IPS DF 4.7 (cell line): Measurements from ENCODE around the gene CCDC107.

Experiments used
- DNase-seq: peaks from one replicate; pipeline ENCODE4 v3.0.0-alpha.2; 2013; ENCODE audit warnings: low spot score; ENCODE audit errors: extremely low read depth

The CCDC107 gene

GRCh38 chr9:35660966-35661415 lies 2.9 kb downstream of the CCDC107 start:
- DNase-seq = no peak

GRCh38 chr9:35661756-35662350 lies 3.8 kb downstream of the CCDC107 start:
- no peak for DNase-seq

- DNase-seq = no peak
Observed at GRCh38 chr9:35662437-35662836, 4.3 kb downstream of the CCDC107 start.

DNA sequence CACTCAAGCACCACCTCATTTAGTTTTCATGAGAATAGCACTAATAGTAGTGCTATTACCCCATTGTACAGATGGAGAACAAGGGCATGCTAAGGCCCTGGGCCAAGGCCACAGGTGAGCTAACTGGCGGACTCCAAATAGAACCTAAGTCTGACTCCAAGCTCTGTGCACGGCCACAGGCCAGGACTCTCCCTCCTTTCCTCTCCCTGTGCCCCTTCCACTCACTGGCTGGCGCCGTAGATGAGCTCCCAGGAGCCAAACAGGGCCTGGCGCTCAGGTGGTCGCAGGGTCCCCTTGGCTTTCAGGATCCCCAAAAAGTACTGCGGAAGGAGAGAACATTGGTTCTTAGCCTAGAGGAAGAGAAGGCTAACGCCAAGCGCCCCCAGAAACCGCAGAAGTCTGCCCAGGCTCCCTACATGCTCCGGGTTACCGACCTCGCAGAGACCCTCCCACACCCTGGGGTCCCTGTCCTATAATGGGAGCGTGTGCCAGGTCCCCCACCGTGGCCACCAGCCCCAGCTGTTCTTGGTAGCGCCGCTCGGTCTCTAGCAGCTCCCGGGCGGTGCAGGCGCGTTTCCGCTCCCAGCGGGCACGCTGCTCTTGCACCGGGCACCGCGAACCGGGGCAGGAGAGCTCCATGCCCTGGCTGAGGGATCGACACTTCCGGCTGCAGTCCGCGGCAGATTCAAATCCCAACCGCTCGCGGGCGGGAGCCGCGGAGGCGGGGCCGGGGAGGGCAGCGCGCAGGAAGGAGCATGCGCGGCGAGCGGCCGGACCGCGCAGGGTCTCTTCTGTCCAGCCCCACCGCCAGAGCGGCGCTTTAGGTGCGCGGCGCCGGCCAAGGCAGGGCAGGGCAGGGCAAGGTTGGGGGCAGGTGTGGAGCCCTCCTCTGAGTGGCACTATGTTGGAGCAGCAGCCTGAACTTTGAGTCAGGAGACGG lies 6.7 kb downstream of the CCDC107 start, which contains the start of gene ARHGEF39:
ARHGEF39 (minus strand) TSS at position 665 of the 940 bp plus-strand sequence; CDS start at position 639, 26 bp downstream.
- DNase-seq = no peak

GRCh38 chr9:35665471-35665818 lies 7.4 kb downstream of the CCDC107 start:
- no peak for DNase-seq

GRCh38 chr9:35666045-35666444 lies 8.0 kb downstream of the CCDC107 start:
- no peak for DNase-seq

- no peak for DNase-seq
Observed at GRCh38 chr9:35666549-35666948, 8.5 kb downstream of the CCDC107 start.

DNA sequence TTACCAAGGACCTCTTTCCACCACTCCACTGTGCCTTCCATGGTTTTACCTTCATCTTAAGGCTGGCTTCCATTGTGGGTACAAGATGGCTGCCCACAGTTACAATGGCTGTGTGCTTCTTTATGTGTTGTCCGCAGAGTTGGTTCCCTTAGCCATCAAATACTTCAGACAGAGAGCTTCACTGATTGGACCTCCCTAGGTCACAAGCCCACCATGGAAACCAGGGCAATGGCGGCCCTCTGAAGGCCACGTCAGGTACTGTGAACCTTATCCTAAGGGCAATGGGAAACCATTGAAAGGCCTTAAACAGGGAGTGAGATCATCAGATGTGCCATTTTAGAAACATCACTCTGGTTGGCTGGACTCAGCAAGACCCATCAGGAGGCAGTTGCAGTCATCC lies 9.8 kb downstream of the CCDC107 start:
- no peak for DNase-seq

DNA sequence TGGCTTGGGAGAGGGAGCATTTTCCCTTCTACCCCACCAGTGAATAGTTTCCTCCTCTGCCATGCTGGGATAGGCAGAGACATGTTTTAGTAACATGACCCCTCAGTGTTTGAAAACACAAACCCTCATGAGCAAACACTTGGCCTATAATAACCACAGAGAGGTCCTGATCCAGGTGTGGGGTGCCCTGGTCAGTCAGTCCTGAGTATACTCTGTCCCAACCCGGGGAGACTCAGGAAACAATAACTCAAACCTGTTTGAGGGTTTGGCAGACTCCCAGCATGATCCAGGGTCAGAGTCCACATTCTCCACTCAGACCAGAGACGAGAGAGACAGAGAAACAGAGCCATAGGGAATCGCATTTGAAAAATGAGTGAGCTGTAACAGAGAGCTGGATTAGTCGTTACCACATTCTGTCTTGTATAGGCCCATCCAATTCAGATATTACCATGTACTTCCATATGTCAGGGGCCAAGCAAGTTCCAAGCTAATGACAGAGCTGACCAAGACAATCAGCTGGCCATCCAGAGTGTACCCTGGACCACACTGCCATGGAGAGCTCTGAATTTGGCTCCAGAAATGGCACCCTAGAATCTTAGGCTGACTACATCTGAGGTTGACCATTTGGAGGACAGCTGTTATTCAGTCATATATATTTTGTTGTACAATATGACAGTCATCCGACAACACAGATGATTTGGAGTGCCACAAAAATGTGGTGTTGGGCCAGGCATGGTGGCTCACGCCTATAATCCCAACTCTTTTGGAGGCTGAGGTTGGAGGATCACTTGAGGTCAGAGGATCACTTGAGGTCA lies 11.4 kb downstream of the CCDC107 start:
- no peak for DNase-seq

- DNase-seq = no peak
Observed at GRCh38 chr9:35673132-35674024, 15.3 kb downstream of the CCDC107 start, which contains the start of gene CA9. CA9 (plus strand) TSS chr9:35673928; CDS start chr9:35673960, 32 bp downstream.

DNA sequence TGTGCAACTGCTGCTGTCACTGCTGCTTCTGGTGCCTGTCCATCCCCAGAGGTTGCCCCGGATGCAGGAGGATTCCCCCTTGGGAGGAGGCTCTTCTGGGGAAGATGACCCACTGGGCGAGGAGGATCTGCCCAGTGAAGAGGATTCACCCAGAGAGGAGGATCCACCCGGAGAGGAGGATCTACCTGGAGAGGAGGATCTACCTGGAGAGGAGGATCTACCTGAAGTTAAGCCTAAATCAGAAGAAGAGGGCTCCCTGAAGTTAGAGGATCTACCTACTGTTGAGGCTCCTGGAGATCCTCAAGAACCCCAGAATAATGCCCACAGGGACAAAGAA lies 15.9 kb downstream of the CCDC107 start:
- DNase-seq = no peak

DNA sequence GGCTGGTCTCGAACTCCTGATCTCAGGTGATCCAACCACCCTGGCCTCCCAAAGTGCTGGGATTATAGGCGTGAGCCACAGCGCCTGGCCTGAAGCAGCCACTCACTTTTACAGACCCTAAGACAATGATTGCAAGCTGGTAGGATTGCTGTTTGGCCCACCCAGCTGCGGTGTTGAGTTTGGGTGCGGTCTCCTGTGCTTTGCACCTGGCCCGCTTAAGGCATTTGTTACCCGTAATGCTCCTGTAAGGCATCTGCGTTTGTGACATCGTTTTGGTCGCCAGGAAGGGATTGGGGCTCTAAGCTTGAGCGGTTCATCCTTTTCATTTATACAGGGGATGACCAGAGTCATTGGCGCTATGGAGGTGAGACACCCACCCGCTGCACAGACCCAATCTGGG lies 17.1 kb downstream of the CCDC107 start:
- no peak for DNase-seq

DNA sequence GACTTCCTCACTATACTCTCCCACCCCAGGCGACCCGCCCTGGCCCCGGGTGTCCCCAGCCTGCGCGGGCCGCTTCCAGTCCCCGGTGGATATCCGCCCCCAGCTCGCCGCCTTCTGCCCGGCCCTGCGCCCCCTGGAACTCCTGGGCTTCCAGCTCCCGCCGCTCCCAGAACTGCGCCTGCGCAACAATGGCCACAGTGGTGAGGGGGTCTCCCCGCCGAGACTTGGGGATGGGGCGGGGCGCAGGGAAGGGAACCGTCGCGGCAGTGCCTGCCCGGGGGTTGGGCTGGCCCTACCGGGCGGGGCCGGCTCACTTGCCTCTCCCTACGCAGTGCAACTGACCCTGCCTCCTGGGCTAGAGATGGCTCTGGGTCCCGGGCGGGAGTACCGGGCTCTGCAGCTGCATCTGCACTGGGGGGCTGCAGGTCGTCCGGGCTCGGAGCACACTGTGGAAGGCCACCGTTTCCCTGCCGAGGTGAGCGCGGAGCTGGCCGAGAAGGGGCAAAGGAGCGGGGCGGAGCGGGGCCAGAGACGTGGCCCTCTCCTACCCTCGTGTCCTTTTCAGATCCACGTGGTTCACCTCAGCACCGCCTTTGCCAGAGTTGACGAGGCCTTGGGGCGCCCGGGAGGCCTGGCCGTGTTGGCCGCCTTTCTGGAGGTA lies 17.8 kb downstream of the CCDC107 start:
- DNase-seq = no peak

DNA sequence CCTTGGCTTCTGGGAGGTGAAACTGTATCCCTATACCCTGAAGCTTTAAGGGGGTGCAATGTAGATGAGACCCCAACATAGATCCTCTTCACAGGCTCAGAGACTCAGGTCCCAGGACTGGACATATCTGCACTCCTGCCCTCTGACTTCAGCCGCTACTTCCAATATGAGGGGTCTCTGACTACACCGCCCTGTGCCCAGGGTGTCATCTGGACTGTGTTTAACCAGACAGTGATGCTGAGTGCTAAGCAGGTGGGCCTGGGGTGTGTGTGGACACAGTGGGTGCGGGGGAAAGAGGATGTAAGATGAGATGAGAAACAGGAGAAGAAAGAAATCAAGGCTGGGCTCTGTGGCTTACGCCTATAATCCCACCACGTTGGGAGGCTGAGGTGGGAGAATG lies 21.0 kb downstream of the CCDC107 start:
- no peak for DNase-seq

DNA sequence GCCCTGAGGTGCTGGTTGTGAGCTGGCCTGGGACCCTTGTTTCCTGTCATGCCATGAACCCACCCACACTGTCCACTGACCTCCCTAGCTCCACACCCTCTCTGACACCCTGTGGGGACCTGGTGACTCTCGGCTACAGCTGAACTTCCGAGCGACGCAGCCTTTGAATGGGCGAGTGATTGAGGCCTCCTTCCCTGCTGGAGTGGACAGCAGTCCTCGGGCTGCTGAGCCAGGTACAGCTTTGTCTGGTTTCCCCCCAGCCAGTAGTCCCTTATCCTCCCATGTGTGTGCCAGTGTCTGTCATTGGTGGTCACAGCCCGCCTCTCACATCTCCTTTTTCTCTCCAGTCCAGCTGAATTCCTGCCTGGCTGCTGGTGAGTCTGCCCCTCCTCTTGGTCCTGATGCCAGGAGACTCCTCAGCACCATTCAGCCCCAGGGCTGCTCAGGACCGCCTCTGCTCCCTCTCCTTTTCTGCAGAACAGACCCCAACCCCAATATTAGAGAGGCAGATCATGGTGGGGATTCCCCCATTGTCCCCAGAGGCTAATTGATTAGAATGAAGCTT lies 21.8 kb downstream of the CCDC107 start:
- DNase-seq = no peak

GRCh38 chr9:35680331-35681105 lies 22.4 kb downstream of the CCDC107 start:
- DNase-seq = no peak

GRCh38 chr9:35681341-35682002 lies 23.4 kb downstream of the CCDC107 start:
- no peak for DNase-seq

GRCh38 chr9:35682051-35682450 lies 24.0 kb downstream of the CCDC107 start:
- DNase-seq = no peak
